Measurements from ENCODE around the gene CHST3.

The CHST3 gene

DNA sequence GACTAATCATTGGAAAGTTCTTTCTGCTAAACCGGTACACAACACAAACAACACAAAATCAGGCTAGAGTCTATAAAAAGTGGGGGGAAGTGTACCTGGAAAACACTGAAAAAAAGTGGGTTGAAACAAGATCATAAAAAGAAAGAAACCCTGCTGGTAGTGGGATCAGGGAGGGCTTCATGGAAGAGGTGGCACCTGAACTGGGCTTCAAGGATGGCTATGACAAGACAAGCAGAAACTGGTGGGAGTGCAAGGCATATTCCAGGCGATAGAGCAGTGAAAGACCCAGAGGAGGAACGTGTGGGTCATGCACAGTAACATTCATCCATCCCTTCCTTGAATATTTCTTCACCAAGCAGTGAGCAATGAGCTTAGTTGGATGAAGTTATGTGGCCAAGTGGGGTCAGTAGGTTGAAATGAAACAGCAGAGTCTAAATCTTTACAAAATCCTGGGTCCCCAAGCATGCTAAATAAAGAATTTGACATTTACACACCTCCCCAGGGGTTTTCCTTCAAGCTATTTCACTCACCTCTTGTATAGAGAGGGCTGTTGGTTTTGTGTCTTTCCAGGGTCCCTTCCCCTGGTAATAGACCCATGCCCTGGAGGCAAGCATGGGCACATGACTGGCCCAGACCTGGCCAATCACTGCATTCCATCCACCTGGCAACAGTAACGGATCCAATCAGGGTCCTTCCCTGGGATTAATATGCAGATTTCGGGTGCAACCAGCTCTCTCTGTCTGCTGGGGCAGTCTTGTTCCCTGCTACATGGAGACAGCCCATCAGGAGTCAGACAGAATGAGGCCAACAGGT, 86.0 kb downstream of the CHST3 start:
- Histone ChIP-seq H3K36me3 (no peaks in the 10 kb centered on the region), H3K9me3 (ENCODE audit: severe bottlenecking) (peaks cover 2% of the 10 kb centered on the region), H3K27ac (no peak overlapping the region), H3K27me3 (ENCODE audit: insufficient read depth, low read depth, severe bottlenecking) (no peaks in the 10 kb centered on the region), H3K4me3 (ENCODE audit: low read depth, low read length) (no peak overlapping the region)
- DNase-seq: peak; percentile 55
- TF ChIP-seq, protein P1, sequence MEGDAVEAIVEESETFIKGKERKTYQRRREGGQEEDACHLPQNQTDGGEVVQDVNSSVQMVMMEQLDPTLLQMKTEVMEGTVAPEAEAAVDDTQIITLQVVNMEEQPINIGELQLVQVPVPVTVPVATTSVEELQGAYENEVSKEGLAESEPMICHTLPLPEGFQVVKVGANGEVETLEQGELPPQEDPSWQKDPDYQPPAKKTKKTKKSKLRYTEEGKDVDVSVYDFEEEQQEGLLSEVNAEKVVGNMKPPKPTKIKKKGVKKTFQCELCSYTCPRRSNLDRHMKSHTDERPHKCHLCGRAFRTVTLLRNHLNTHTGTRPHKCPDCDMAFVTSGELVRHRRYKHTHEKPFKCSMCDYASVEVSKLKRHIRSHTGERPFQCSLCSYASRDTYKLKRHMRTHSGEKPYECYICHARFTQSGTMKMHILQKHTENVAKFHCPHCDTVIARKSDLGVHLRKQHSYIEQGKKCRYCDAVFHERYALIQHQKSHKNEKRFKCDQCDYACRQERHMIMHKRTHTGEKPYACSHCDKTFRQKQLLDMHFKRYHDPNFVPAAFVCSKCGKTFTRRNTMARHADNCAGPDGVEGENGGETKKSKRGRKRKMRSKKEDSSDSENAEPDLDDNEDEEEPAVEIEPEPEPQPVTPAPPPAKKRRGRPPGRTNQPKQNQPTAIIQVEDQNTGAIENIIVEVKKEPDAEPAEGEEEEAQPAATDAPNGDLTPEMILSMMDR (IDR thresholded peaks at IDR 0.05; ENCODE audit: low read depth, low read length): no peak

DNA sequence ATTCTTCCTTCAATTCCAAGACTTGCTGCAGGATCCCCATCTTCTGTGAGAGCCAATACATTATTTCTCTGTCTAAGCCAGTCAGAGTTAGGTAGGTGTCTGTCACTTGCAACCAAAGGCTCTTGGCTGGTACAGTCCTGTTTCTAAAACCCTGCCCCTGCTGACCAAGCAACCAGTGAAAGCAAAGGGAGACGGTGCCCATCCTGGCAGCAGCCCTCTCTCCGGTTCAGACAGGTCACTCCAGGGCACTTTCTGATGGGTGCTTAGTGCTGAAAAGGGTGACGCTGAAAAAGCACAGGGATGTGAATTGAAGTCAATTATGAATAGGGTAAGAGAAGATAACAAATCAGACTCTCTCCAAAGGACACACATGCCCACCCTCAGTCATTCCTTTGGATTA, 86.7 kb downstream of the CHST3 start:
- Histone ChIP-seq H3K27ac (no peak overlapping the region), H3K36me3 (no peaks in the 10 kb centered on the region), H3K9me3 (ENCODE audit: severe bottlenecking) (peaks cover 2% of the 10 kb centered on the region), H3K4me3 (ENCODE audit: low read depth, low read length) (no peak overlapping the region), H3K27me3 (ENCODE audit: insufficient read depth, low read depth, severe bottlenecking) (no peaks in the 10 kb centered on the region)
- TF ChIP-seq, protein P1 (IDR thresholded peaks at IDR 0.05; ENCODE audit: low read depth, low read length): no peak
- DNase-seq: no peak

DNA sequence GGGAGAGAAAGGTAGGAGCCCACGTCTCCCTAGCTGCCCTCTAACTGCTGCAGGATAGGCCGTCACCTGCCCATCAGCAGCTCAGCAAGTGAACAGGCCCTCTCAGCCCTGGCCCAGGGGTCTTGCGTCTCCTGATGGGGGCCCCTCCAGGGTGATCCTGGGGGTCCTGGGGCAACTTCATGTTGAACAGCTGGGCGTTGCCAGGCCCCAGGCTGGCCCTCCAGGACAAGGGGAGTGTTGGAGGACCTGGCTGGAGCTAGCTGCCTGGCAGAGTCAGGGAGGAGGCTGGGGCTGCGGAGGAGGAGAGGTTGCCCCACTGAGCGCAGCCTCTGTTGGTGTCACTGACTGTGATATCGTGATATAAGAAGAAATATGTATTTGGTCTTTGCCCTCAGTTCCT, 89.5 kb downstream of the CHST3 start:
- TF ChIP-seq, protein P1 (IDR thresholded peaks at IDR 0.05; ENCODE audit: low read depth, low read length): no peak
- Histone ChIP-seq H3K27ac (no peak overlapping the region), H3K27me3 (ENCODE audit: insufficient read depth, low read depth, severe bottlenecking) (no peaks in the 10 kb centered on the region), H3K9me3 (ENCODE audit: severe bottlenecking) (peaks cover 2% of the 10 kb centered on the region), H3K4me3 (ENCODE audit: low read depth, low read length) (no peak overlapping the region), H3K36me3 (no peaks in the 10 kb centered on the region)
- no peak for DNase-seq

DNA sequence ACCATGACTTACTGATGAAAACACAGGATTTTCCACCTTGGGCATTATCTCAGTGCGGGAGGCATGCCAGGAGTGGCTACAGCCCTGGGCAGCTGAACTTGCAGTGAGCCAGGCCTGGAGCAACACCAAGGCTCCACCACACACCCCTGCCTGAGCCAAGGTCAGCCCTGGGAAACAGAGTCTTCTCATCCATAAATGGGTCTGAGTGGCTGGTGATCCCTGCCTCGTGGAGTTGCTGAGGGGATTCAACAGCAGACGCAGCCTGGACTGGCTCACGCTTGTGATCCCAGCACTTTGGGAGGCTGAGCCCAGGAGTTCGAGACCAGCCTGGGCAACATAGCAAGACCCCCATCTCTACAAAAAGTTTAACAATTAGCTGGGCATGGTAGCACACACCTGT, 91.9 kb downstream of the CHST3 start:
- H3K36me3 ChIP-seq: no peaks in the 10 kb centered on the region
- no peaks in the 10 kb centered on the region for H3K27me3 ChIP-seq (ENCODE audit: insufficient read depth, low read depth, severe bottlenecking)
- TF ChIP-seq, protein P1 (IDR thresholded peaks at IDR 0.05; ENCODE audit: low read depth, low read length): no peak
- no peak overlapping the region for H3K27ac ChIP-seq
- no peak overlapping the region for H3K4me3 ChIP-seq (ENCODE audit: low read depth, low read length)
- DNase-seq: no peak
- H3K9me3 ChIP-seq (ENCODE audit: severe bottlenecking): no peaks in the 10 kb centered on the region

DNA sequence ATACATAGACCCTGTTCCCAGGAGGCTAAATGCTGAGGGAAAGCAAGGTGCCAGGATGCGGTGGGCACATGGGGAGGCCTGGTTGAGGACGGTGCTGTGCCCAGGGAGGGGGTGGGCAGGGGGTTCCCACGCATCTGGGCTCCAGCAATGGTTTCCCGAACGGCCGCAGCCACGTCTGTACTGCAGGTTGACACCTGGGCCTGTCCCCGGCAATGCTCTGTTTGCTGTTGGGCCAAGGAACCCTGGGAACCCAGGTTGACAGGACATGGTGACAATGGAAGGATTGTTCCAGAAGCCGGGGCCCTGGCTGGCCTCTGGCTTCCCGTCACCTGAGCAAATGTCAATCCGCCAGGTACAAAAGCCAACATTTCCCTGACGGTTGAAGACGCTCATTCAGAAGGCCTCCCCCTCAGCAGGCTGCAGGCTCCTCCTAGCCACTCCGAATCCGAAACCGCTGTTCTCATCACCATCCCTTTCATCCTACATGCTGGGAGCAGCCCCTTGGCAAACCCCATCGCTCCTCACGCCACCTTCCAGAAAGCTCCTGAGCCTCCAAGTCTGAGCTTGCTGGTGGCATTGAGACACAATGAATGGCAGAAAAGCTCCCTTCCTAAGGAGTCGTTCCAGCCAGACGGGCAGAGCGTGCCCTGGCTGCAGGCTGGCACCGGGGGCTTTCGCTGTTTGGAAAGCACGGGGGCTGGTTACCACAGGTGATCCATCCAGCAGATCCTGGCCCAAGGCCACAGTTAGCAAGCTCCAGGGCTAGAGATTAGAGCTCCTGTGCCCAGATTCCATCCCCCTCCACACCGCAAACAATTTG, 92.9 kb downstream of the CHST3 start:
- H3K4me3 ChIP-seq (ENCODE audit: low read depth, low read length): no peak overlapping the region
- H3K27ac ChIP-seq: no peak overlapping the region
- no peaks in the 10 kb centered on the region for H3K9me3 ChIP-seq (ENCODE audit: severe bottlenecking)
- no peaks in the 10 kb centered on the region for H3K36me3 ChIP-seq
- TF ChIP-seq, protein P1 (IDR thresholded peaks at IDR 0.05; ENCODE audit: low read depth, low read length): no peak
- H3K27me3 ChIP-seq (ENCODE audit: insufficient read depth, low read depth, severe bottlenecking): no peaks in the 10 kb centered on the region
- DNase-seq: no peak

Measured in WERI-Rb-1 (cell line).